Naive thymus-derived CD4-positive, alpha-beta T cell (primary cell): Measurements from ENCODE around the gene PSD. TPM values are rescaled to one million over a fixed set of nuclear protein-coding genes. Genes with fewer than 3 reads are reported as not detected.
A peak's percentile ranks its signal among the peaks of the same experiment; 100 is the strongest.

Experiments
- ATAC-seq: fragments of 150-1000 bp; cut with Tn5 transposase; 2 replicates; pipeline ENCODE4 v1.10.0; 2021; ENCODE audit warnings: mild to moderate bottlenecking, moderate library complexity
- CTCF ChIA-PET: fragments of 350-600 bp; sonication (Branson Sonifier 250); formaldehyde crosslinking; loops from one replicate; lab custom pipeline; 2021; ENCODE audit warnings: antibody characterized with exemption; lab: Charles Lee
- POLR2A ChIA-PET: fragments of 350-600 bp; sonication (Branson Sonifier 250); formaldehyde crosslinking; loops from one replicate; lab custom pipeline; 2021; ENCODE audit warnings: antibody characterized with exemption, inconsistent platforms; lab: Charles Lee
- DNase-seq, 9 donors: peaks; one replicate each; pipeline versions ENCODE4 v3.0.0 to v3.0.0-alpha.2; 2020 to 2022; ENCODE audit warnings: mixed read lengths in 1 of 9
- H3K27ac ChIP-seq: one replicate; pipeline ENCODE4 v1.7.0; 2013; ENCODE audit warnings: mild to moderate bottlenecking, low read depth, low read length, moderate library complexity
- H3K27me3 ChIP-seq, 2 donors: one replicate each; pipeline ENCODE4 v1.7.0; 2013; ENCODE audit warnings: low read length in 2 of 2, mild to moderate bottlenecking in 2 of 2, moderate library complexity in 2 of 2; ENCODE audit not compliant: control insufficient read depth in 2 of 2, insufficient read depth in 2 of 2
- H3K36me3 ChIP-seq, 3 experiments: 1 replicate in 2 of 3; 2 replicates in 1 of 3; pipeline ENCODE4 v1.7.0; 2013; ENCODE audit warnings: low read length in 3 of 3, mild to moderate bottlenecking in 3 of 3, moderate library complexity in 1 of 3; ENCODE audit not compliant: insufficient read depth in 3 of 3, control insufficient read depth in 2 of 3
- H3K4me1 ChIP-seq, 2 donors: one replicate each; pipeline ENCODE4 v1.7.0; 2013; ENCODE audit warnings: low read length in 2 of 2, mild to moderate bottlenecking in 2 of 2, moderate library complexity in 1 of 2; ENCODE audit not compliant: control insufficient read depth in 2 of 2, insufficient read depth in 2 of 2
- H3K4me3 ChIP-seq: 2 replicates; pipeline ENCODE4 v1.7.0; 2013; ENCODE audit warnings: mild to moderate bottlenecking, low read length
- H3K9me3 ChIP-seq, 3 experiments: 1 replicate in 2 of 3; 2 replicates in 1 of 3; pipeline ENCODE4 v1.7.0; 2013; ENCODE audit warnings: low read length in 3 of 3; ENCODE audit not compliant: control insufficient read depth in 2 of 3
- H3K27ac Mint-ChIP-seq, 9 donors: one replicate each; pipeline ENCODE4 v1.8.0; 2020 to 2022; ENCODE audit warnings: mixed read lengths in 9 of 9, mild to moderate bottlenecking in 8 of 9, moderate library complexity in 5 of 9, inconsistent platforms in 2 of 9
- H3K27me3 Mint-ChIP-seq, 5 donors: one replicate each; pipeline ENCODE4 v1.8.0; 2021 to 2022; ENCODE audit warnings: mixed read lengths in 5 of 5, mild to moderate bottlenecking in 1 of 5
- H3K36me3 Mint-ChIP-seq, 5 donors: one replicate each; pipeline ENCODE4 v1.8.0; 2020 to 2022; ENCODE audit warnings: mixed read lengths in 5 of 5, mild to moderate bottlenecking in 3 of 5, inconsistent platforms in 1 of 5
- H3K4me1 Mint-ChIP-seq, 7 donors: one replicate each; pipeline ENCODE4 v1.8.0; 2020 to 2022; ENCODE audit warnings: mixed read lengths in 7 of 7, mild to moderate bottlenecking in 3 of 7, inconsistent platforms in 1 of 7
- H3K4me3 Mint-ChIP-seq, 10 donors: one replicate each; pipeline ENCODE4 v1.8.0; 2020 to 2022; ENCODE audit warnings: mild to moderate bottlenecking in 10 of 10, mixed read lengths in 10 of 10, moderate library complexity in 6 of 10, inconsistent platforms in 2 of 10
- H3K9me3 Mint-ChIP-seq, 11 donors: one replicate each; pipeline ENCODE4 v1.8.0; 2020 to 2022; ENCODE audit warnings: mixed read lengths in 11 of 11, mild to moderate bottlenecking in 4 of 11, inconsistent platforms in 1 of 11, moderate library complexity in 1 of 11
- intact Hi-C, 2 donors: fragments of 100-400 bp; cut with micrococcal nuclease; formaldehyde crosslinking; loops; one replicate each; pipeline ENCODE4 v1.15.1; 2023
- polyA plus RNA-seq, 2 donors: library from polyadenylated mRNA; unstranded; fragments of 300-500 nt; fragmentation: Illumina TruSeq; gene quantifications; one replicate each; pipeline ENCODE4 v1.2.3, GENCODE V29; 2021
- total RNA-seq, 6 experiments: library from RNA in 5 of 6; stranded (reverse) in 5 of 6; gene quantifications; 1 replicate in 5 of 6; 2 replicates in 1 of 6; pipeline ENCODE4 v1.2.3 and lab custom pipeline; 2021 to 2026

Gene PSD
- total and polyA plus RNA-seq, 7 experiments from 2014 or later, result 3.5 to 16.9 (median 8.2) TPM

- intact Hi-C loops, result no loop called here
- peak overlapping the region; percentile 8 for H3K27ac ChIP-seq
- Mint-ChIP-seq H3K4me1 (peaks cover 15 to 29% (median 23%) of the 10 kb centered on the region in 7 donors), H3K4me3 (peak overlapping the region in 3 of 10 donors; percentile 3 to 26 (median 12)), H3K36me3 (peaks cover 0 to 5% (median 0%) of the 10 kb centered on the region in 5 donors), H3K27me3 (peaks cover 0 to 16% (median 6%) of the 10 kb centered on the region in 5 donors), H3K9me3 (no peaks in the 10 kb centered on the region), H3K27ac (peak overlapping the region in 6 of 9 donors; percentile 33 to 78 (median 52))
- H3K36me3 ChIP-seq, result peaks cover 0 to 28% (median 0%) of the 10 kb centered on the region in 3 experiments
- DNase-seq, result no peak
- ATAC-seq, result no peak
- no peak overlapping the region for H3K4me3 ChIP-seq
- H3K4me1 ChIP-seq, result peaks cover 5 to 22% of the 10 kb centered on the region in 2 donors
- POLR2A ChIA-PET, result interaction anchor here (1.1 to 3.4 kb wide), 2 partner anchors 15 to 37 kb away, joined by 3 to 13 read pairs; partner anchors contain the start of gene FBXL15
- H3K27me3 ChIP-seq, result peaks cover 0 to 12% of the 10 kb centered on the region in 2 donors
- CTCF ChIA-PET, result interaction anchor here (0.6 to 1.6 kb wide), 2 partner anchors 27 to 927 kb away, joined by 5 to 6 read pairs; partner anchors contain the start of gene CUEDC2
- no peaks in the 10 kb centered on the region for H3K9me3 ChIP-seq
These were observed 13.0 kb downstream of the PSD start for GRCh38 chr10:102405632-102406031.

GRCh38 chr10:102405108-102405571, 13.4 kb downstream of the PSD start:
- Mint-ChIP-seq H3K27me3 (peaks cover 0 to 16% (median 6%) of the 10 kb centered on the region in 5 donors), H3K27ac (peak overlapping the region in 2 of 9 donors; percentile 36 to 75), H3K4me1 (peaks cover 14 to 33% (median 22%) of the 10 kb centered on the region in 7 donors), H3K36me3 (peaks cover 0 to 10% (median 0%) of the 10 kb centered on the region in 5 donors), H3K4me3 (no peak overlapping the region), H3K9me3 (no peaks in the 10 kb centered on the region)
- ATAC-seq, result no peak
- Histone ChIP-seq H3K27ac (no peak overlapping the region), H3K4me3 (no peak overlapping the region), H3K27me3 (peaks cover 0 to 12% of the 10 kb centered on the region in 2 donors), H3K36me3 (peaks cover 0 to 33% (median 0%) of the 10 kb centered on the region in 3 experiments), H3K4me1 (peaks cover 7 to 23% of the 10 kb centered on the region in 2 donors), H3K9me3 (no peaks in the 10 kb centered on the region)
- intact Hi-C loops, result no loop called here
- CTCF ChIA-PET, result interaction anchor here (0.8 to 1.6 kb wide), 3 partner anchors 15 to 54 kb away, joined by 3 to 5 read pairs (median 3); partner anchors contain the start of gene CUEDC2
- DNase-seq, result no peak
- POLR2A ChIA-PET, result interaction anchor here (0.8 to 3.4 kb wide), 3 partner anchors 9 to 37 kb away, joined by 3 to 13 read pairs (median 3); partner anchors contain the start of gene FBXL15

- intact Hi-C loops, result loop anchor here in 1 of 2 donors (1.0 kb wide), 2 partner anchors 10 to 75 kb away; no protein-coding TSS in a partner anchor
- H3K4me1 ChIP-seq, result peaks cover 9 to 23% of the 10 kb centered on the region in 2 donors
- peaks cover 0 to 7% of the 10 kb centered on the region in 2 donors for H3K27me3 ChIP-seq
- H3K9me3 ChIP-seq, result no peaks in the 10 kb centered on the region
- ATAC-seq, result no peak
- H3K27ac ChIP-seq, result no peak overlapping the region
- Mint-ChIP-seq H3K4me3 (no peak overlapping the region), H3K27ac (peak overlapping the region in 2 of 9 donors; percentile 62 to 75), H3K27me3 (peaks cover 0 to 10% (median under 1%) of the 10 kb centered on the region in 5 donors), H3K36me3 (peaks cover 0 to 14% (median 0%) of the 10 kb centered on the region in 5 donors), H3K4me1 (peaks cover 9 to 33% (median 19%) of the 10 kb centered on the region in 7 donors), H3K9me3 (no peaks in the 10 kb centered on the region)
- DNase-seq, result no peak
- H3K36me3 ChIP-seq, result peaks cover 0 to 34% (median 0%) of the 10 kb centered on the region in 3 experiments
- H3K4me3 ChIP-seq, result no peak overlapping the region
- ChIA-PET CTCF (interaction anchor here (0.8 to 2.2 kb wide), 5 partner anchors 11 to 54 kb away, joined by 3 to 7 read pairs (median 3); partner anchors contain the start of gene CUEDC2), POLR2A (interaction anchor here (0.7 to 3.4 kb wide), 6 partner anchors 8 to 61 kb away, joined by 3 to 13 read pairs (median 3); partner anchors contain the start of gene FBXL15)
These were observed 14.1 kb downstream of the PSD start for GRCh38 chr10:102404361-102405107.

GRCh38 chr10:102403115-102403514, 15.5 kb downstream of the PSD start:
- DNase-seq (no peak), ATAC-seq (no peak)
- Mint-ChIP-seq H3K4me1 (peaks cover 10 to 35% (median 23%) of the 10 kb centered on the region in 7 donors), H3K9me3 (no peaks in the 10 kb centered on the region), H3K4me3 (no peak overlapping the region), H3K27ac (peak overlapping the region in 2 of 9 donors; percentile 42 to 52), H3K27me3 (peaks cover 0 to 4% (median 0%) of the 10 kb centered on the region in 5 donors), H3K36me3 (peaks cover 0 to 21% (median 0%) of the 10 kb centered on the region in 5 donors)
- Histone ChIP-seq H3K9me3 (no peaks in the 10 kb centered on the region), H3K4me1 (peaks cover 12 to 16% of the 10 kb centered on the region in 2 donors), H3K36me3 (peaks cover 0 to 41% (median 1%) of the 10 kb centered on the region in 3 experiments), H3K27me3 (peaks cover 0 to under 1% of the 10 kb centered on the region in 2 donors), H3K27ac (no peak overlapping the region), H3K4me3 (no peak overlapping the region)
- intact Hi-C loops, result no loop called here
- POLR2A ChIA-PET, result interaction anchor here (0.8 to 1.6 kb wide), 5 partner anchors 9 to 63 kb away, joined by 3 to 8 read pairs (median 3); partner anchors contain the start of gene C10orf95
- CTCF ChIA-PET, result interaction anchor here (0.9 to 2.2 kb wide), 6 partner anchors 9 to 181 kb away, joined by 3 to 7 read pairs (median 6); partner anchors contain the start of genes ELOVL3 and FBXL15

DNA sequence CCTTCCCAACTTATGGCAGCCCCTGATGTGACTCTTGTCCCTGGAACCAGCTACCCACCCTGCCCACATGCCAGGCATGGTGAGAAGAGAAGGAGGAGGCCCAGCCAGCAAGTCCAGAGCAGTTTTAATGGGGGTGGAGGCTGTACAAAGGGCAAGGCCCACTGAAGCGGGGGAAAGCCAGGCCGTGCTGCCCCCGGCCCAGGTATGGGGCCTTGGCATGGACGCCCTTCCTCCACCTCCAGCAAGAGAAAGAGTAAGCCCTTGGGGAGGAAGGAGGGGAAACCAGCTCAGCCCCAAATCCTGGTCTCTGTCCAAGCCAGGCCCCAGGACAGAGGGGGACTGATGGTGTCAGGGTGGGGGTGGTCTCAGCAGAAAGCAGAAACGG, 16.1 kb downstream of the PSD start:
- Mint-ChIP-seq H3K27ac (peak overlapping the region in 1 of 9 donors; percentile 65), H3K36me3 (peaks cover 0 to 27% (median 4%) of the 10 kb centered on the region in 5 donors), H3K4me3 (no peak overlapping the region), H3K4me1 (peaks cover 10 to 35% (median 26%) of the 10 kb centered on the region in 7 donors), H3K27me3 (peaks cover 0 to under 1% (median 0%) of the 10 kb centered on the region in 5 donors), H3K9me3 (no peaks in the 10 kb centered on the region)
- H3K27me3 ChIP-seq, result no peaks in the 10 kb centered on the region
- H3K36me3 ChIP-seq, result peaks cover 0 to 47% (median 8%) of the 10 kb centered on the region in 3 experiments
- intact Hi-C loops, result no loop called here
- no peak overlapping the region for H3K27ac ChIP-seq
- ChIA-PET POLR2A (interaction anchor here (0.8 to 1.6 kb wide), 6 partner anchors 9 to 287 kb away, joined by 3 to 8 read pairs (median 4); partner anchors contain the start of gene C10orf95), CTCF (interaction anchor here (1.0 to 2.2 kb wide), 6 partner anchors 9 to 182 kb away, joined by 3 to 7 read pairs (median 6); partner anchors contain the start of gene FBXL15)
- ATAC-seq (no peak), DNase-seq (no peak)
- H3K9me3 ChIP-seq, result no peaks in the 10 kb centered on the region
- H3K4me1 ChIP-seq, result peaks cover 10 to 12% of the 10 kb centered on the region in 2 donors
- H3K4me3 ChIP-seq, result no peak overlapping the region
